Neural cell (in vitro differentiated cells): ENCODE data around the gene COL5A1.

Experiments
- MXI1 ChIP-seq: fragments of 450-650 bp; conservative IDR thresholded peaks from 2 replicates; pipeline ENCODE4 v1.6.1; 2014; ENCODE audit warnings: antibody characterized with exemption, mild to moderate bottlenecking; ENCODE audit not compliant: poor library complexity, severe bottlenecking
- POLR2AphosphoS5 ChIP-seq: IDR thresholded peaks from 2 replicates; pipeline ENCODE4 v1.6.1; 2012
- TF ChIP-seq, protein P1 (sequence below): fragments of 450-650 bp; IDR thresholded peaks from 2 replicates; pipeline ENCODE4 v1.5.1; 2014; ENCODE audit warnings: antibody characterized with exemption, mild to moderate bottlenecking, moderate library complexity; ENCODE audit not compliant: poor library complexity, severe bottlenecking
- TF ChIP-seq, protein P2 (sequence below): IDR thresholded peaks from 2 replicates; pipeline ENCODE4 v1.6.1; 2012; ENCODE audit warnings: borderline replicate concordance

DNA sequence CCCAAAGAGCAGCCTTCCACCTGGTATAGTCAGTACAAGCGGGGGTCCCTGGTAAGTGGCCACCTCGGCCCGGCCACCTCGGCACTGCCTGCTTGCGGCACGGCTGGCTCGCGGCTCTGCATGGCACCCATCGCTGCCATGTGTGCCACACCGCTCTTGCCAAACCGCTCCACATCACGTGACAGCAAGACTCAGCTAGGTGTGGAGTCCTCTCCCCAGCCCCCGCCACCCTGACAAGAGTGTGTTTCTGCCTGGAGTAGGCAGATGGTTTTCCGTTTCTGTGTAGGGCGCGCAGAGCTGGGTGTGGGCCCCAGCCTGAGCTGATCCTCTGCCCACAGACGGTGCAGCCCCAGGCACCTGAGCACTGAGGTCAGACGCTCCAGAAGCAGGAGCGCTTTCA, 188.5 kb downstream of the COL5A1 start:
- TF ChIP-seq, protein P1, sequence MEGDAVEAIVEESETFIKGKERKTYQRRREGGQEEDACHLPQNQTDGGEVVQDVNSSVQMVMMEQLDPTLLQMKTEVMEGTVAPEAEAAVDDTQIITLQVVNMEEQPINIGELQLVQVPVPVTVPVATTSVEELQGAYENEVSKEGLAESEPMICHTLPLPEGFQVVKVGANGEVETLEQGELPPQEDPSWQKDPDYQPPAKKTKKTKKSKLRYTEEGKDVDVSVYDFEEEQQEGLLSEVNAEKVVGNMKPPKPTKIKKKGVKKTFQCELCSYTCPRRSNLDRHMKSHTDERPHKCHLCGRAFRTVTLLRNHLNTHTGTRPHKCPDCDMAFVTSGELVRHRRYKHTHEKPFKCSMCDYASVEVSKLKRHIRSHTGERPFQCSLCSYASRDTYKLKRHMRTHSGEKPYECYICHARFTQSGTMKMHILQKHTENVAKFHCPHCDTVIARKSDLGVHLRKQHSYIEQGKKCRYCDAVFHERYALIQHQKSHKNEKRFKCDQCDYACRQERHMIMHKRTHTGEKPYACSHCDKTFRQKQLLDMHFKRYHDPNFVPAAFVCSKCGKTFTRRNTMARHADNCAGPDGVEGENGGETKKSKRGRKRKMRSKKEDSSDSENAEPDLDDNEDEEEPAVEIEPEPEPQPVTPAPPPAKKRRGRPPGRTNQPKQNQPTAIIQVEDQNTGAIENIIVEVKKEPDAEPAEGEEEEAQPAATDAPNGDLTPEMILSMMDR, result no peak
- TF ChIP-seq, protein P2, sequence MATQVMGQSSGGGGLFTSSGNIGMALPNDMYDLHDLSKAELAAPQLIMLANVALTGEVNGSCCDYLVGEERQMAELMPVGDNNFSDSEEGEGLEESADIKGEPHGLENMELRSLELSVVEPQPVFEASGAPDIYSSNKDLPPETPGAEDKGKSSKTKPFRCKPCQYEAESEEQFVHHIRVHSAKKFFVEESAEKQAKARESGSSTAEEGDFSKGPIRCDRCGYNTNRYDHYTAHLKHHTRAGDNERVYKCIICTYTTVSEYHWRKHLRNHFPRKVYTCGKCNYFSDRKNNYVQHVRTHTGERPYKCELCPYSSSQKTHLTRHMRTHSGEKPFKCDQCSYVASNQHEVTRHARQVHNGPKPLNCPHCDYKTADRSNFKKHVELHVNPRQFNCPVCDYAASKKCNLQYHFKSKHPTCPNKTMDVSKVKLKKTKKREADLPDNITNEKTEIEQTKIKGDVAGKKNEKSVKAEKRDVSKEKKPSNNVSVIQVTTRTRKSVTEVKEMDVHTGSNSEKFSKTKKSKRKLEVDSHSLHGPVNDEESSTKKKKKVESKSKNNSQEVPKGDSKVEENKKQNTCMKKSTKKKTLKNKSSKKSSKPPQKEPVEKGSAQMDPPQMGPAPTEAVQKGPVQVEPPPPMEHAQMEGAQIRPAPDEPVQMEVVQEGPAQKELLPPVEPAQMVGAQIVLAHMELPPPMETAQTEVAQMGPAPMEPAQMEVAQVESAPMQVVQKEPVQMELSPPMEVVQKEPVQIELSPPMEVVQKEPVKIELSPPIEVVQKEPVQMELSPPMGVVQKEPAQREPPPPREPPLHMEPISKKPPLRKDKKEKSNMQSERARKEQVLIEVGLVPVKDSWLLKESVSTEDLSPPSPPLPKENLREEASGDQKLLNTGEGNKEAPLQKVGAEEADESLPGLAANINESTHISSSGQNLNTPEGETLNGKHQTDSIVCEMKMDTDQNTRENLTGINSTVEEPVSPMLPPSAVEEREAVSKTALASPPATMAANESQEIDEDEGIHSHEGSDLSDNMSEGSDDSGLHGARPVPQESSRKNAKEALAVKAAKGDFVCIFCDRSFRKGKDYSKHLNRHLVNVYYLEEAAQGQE, result no peak
- TF ChIP-seq MXI1, result no peak
- no peak for TF ChIP-seq POLR2AphosphoS5
